Hematopoietic multipotent progenitor cell treated with erythropoietin and hydrocortisone succinate and interleukin-3 and kit ligand, for 8 days (in vitro differentiated cells): Measurements from ENCODE around the gene OTUB2.

Source experiments
- DNase-seq: peaks from one replicate; pipeline ENCODE4 v3.0.0-alpha.2; 2015

OTUB2 gene

GRCh38 chr14:93997082-93997481, 29.1 kb upstream of the OTUB2 start, which contains the start of gene CCDC197:
CCDC197 (plus strand) TSS chr14:93997301; CDS start chr14:93998132, 831 bp downstream.
- DNase-seq = no peak

DNA sequence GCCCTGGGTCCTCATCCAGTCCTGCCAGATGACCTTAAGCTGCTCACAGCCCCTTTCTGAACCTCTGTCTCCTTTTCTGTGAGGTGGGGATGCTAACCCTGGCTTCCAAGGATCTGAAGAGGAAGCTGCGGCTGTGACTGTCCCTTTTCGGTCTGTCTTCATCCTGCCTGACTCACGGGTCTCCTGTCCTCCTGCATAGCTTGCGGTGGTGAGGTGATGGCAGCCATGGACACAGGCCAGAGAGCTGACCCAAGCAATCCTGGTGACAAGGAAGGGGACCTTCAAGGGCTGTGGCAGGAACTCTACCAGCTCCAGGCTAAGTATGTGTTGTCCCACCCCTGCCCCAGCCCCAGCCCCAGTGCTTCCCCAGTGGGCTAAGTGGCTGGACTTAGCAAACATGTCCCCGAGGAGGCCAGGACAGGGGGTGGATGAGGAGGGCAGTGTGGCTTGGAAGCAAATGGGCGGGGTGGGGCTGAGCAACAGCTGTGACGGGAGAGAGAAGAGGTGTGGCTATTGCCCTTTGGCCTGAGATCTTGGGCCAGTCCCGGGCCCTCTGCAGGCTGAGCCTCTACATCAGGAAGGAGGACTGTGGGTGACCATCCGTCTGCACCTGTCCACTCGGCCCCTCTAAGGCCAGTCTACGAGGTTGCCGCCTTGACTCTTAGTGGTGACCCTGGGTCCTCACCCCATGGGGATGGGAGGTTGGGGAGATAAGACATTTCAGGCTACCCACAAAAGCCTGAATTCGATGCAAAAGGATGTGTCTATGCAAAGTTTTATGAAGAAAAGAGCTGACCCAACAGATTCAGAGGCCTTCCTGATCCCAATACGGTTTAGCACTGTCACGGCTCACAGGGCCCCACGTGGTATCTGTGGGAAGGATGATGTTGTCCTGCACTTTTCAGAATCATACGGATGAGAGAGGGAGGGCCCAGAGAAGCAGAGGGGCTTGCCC, 27.9 kb upstream of the OTUB2 start:
- DNase-seq = no peak

- no peak for DNase-seq
Observed at GRCh38 chr14:93998871-93999403, 27.2 kb upstream of the OTUB2 start.

GRCh38 chr14:93999573-93999972, 26.6 kb upstream of the OTUB2 start:
- DNase-seq = no peak

DNA sequence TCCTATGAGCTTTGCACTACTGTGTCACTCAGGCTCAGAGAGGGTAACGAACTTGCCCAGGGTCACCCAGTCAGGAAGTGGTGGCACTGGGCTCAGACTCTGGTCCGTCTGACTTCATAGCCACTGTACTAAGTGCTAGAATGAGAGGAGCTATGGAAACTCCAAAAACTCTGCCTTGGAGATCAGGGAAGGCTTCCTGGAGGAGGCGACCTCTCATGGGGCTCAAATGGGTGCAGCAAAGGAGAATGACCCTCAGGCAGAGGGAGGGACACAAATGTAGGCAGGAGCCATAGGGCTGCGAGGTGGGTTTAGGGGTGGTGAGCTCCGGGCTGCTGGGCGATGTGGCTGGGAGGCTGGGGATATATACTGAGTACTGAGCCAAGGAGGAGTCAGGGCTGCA, 25.9 kb upstream of the OTUB2 start:
- no peak for DNase-seq

GRCh38 chr14:94001016-94001415, 25.1 kb upstream of the OTUB2 start:
- DNase-seq = no peak

DNA sequence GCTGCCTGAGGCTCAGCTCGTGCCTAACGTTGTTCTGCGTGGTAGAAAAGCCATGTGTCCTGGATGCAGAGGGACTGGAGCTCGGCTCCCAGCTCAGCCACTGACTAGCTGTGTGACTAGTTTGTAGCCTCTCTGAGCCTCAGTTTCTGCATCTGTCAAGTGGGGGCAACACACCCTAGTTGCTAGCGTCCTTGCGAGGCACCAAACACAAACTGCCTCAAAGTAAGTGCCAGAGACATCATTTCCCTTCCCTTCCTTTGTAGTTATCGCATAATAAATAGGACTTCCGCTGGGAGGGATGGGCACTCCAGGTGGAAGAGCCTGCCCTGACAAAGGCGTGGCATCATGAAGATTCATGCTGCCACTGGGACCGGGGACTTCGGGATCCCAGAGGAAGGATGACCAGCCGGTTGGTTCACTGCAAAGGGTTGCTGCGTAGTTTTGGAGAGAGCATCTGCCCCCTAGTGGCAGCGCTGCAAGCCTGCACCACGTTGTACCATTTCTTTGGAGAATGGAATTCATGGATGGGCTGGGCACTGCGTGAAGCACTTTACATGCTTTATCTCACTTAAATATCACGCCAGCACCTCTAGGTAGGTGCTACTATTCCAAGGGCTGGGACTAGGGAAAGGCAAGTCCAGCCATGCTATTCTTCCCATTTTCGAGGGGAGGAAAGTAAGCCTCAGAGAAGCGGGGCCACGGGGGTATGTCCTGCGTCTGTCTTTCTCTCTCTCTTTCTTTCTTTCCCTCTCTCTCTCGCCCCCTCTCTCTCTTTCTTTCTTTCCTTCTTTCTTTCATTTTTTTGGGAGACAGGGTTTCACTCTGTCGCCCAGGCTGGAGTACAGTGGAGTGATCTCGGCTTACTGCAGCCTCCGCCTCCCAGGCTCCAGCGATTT, 24.4 kb upstream of the OTUB2 start:
- peak; percentile 37 for DNase-seq

DNA sequence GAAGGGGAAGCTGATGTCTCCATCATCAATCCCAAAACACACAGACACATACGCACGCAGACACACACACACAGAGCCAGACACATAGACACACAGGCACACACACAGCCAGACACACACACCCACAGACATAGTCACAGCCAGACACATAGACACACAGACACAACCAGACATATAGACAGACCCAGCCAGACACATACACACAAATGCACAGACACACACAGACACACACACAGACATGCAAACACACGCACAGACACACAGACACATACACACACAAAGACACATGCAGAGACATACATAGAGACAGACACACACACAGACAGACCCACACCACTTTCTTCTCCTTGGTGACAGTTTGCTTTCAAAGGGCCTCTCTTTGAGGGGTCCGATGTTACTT, 22.7 kb upstream of the OTUB2 start:
- no peak for DNase-seq

- DNase-seq = no peak
Observed at GRCh38 chr14:94004015-94004414, 22.1 kb upstream of the OTUB2 start.

DNA sequence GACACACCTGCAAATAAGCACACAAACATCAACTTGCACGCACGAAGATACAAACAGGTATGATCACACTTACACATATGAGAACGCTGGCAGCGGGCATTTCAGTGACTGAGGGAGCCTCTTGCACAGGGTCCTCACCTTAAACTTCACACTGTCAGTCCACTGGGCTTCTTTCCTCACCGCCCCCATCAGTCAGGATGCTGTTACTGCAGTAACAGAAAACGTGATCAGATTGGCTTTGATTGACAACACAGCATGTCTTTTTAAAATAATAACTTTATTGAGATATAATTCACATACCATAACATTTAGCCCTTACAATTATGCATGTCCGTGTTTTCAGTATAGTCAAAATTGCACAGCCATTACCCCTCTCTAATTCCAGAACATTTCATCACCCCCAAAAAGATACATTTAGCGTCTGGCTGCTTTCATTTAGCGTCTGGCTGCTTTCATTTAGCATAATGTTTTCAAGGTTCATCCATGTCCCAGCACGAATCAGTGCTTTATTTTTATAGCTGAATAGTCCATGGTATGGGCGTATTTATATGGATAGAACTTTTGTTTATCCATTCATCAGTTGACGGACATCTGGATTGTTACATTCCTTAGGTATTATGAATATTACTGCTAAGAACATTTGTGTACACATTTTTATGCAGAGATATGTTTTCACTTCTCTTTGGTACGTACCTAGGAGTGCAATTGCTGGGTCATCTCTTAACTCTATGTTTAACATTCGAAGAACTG, 20.6 kb upstream of the OTUB2 start:
- no peak for DNase-seq

- DNase-seq = no peak
Observed at GRCh38 chr14:94008234-94008633, 17.9 kb upstream of the OTUB2 start.

DNA sequence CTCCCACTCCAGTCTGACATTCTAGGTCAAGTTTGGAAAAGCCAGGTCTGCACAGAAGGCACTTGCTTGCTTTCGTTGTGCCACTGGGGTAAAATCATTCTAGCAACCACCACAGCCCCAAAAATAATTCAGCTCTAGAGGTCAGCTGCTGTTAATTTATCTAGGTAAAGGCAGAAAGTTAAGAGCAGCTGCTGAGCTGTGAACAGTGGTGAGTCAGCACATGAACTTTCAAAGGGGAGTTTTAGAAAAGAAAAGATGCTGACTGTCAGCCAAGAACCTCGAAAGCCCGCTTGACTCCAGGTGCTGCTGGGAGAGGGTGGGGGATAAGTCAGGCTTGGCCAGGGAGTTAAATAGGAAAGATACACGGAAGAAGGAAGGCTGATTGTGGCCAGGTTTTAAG, 16.4 kb upstream of the OTUB2 start:
- no peak for DNase-seq

DNA sequence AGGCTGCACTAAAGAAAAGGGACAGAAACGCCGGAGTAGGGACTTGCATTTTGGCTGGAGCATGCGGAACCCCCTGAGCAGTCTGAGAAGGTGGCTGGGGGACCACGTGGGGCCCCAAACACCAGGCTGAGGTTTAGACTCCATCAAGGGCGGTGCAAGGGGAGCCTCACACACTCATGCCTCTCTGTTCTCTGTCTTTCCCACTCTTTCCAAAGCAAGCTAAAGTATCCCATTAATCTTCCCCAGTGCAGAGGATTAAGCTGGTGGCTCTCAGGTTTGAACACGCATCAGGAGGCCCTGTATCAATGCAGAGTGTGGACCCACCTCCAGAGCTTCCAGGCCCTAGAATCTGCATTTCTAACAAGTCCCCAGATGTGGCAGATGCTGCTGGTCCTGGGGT, 15.5 kb upstream of the OTUB2 start:
- DNase-seq = no peak

DNA sequence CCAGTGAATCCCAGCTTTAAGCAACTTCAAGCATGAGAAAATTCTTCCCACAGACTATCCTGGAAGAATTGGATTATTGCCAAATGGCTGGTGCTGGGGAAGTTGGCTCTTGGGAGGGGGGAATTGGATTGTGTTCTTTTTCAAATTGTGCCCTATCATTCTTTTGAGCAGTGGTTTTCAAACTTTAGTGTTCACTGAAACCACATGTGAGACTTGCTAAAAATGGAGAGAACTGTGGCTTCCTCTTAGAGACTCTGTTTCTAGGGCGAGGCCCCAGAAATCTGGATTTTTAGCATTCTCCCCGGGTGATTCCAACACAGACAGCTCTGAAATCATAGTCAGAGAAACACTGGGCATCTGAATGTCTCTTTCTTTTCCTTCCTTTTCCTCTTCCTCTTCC, 14.3 kb upstream of the OTUB2 start:
- no peak for DNase-seq

- no peak for DNase-seq
Observed at GRCh38 chr14:94014382-94014781, 11.8 kb upstream of the OTUB2 start.

DNA sequence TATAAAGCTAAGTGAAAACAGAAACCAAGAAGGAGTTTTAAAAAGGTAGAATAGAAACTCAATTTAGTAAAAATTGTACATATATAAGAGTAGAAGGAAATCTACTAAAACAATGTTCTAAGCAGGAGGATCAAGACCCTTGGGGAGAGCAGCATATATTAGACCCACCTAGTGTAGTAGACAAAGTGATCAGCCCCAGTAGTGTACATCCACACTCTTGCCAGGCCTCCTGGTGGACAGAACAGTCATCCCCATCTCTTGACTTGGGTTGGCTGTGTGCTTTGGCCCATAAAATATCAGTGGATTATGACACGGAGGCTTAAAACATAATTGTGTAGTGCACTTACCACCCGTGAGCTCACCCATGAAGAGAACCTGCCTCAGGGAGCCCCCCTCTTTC, 10.9 kb upstream of the OTUB2 start:
- DNase-seq = no peak

GRCh38 chr14:94016446-94016976, 9.6 kb upstream of the OTUB2 start:
- DNase-seq = no peak

DNA sequence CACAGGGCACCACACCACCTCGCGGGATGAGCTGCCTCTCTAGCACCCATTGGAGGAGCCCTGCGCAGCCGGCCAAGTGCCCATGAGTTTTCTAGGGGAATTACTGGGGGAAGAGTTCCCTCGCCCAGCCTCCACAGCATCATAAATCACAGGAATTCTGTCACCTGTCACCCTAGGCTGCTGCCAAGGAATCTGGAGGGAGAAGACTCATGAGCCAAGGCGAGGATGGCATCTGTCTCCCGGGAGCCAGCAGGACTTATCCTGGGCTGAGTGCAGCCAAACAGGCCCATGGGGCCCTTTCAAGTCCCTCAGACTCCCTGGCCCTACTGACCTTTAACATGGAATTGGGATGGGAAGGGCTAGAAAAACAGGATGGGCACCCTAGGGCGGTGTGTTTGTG, 7.8 kb upstream of the OTUB2 start:
- DNase-seq = no peak

- no peak for DNase-seq
Observed at GRCh38 chr14:94019329-94019728, 6.8 kb upstream of the OTUB2 start.

DNA sequence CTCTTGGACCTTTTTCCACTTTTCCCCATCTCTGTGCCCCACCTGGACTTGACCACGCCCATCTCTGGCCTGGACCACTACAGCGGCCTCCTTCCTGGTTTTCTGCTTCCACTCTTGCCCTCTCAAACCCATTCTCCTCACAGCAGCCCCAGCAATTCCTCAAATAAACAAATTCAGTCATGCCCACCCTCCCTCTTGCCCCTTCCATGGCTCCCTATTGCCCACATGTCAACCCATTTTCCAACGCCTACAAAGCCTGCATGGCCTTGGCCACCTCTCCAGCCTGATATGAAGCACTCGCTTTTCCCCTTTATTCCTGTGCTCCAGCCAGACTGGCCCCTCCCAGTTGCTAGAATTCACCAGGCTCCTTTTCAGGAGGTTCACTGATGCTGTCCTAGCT, 5.9 kb upstream of the OTUB2 start:
- no peak for DNase-seq

GRCh38 chr14:94021001-94021400, 5.1 kb upstream of the OTUB2 start:
- DNase-seq = no peak

- DNase-seq = no peak
Observed at GRCh38 chr14:94021416-94022157, 4.6 kb upstream of the OTUB2 start.
